ENCODE results near the gene CRY2.
"Not testable (repeated sequence)": the region's sequence is repeated elsewhere in the genome, so short reads cannot be mapped to it uniquely, and the experiment has no call there.

The CRY2 gene

DNA sequence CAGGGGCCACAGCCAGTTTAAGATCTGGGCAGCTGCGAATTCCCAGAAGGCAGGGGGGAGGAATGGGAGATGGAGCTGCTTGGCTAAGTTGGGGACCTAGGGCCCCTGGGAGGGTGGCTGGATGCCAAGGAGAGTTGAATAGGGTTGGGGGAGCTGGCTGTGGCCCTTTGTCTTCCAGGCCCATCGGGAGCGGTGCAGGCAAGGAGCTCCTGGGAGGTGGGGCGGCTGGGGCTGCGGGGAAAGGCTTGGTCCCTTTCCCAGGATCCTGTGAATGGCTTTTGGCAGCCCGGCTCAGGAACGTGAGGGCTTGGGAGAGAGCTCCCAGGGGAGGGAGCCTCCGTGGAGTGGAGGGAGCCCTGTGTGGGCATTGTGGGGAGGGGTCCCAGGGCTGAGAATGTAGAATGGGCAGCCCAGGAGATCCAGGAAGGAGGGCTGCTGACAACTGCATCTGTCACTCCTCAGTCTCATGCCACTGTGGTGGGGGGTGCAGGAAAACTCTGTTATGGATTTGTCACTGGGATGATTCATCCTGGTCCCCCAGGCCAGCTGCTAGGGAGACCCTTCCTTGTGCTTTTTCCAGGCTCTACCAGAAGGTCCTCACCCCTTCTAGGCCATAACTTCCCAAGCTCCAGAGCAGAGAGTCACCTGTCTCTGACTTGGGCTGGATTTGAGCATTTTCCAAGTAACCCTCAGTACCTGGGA is 53.8 kb downstream of the CRY2 start:
- DNase-seq: no peak

DNA sequence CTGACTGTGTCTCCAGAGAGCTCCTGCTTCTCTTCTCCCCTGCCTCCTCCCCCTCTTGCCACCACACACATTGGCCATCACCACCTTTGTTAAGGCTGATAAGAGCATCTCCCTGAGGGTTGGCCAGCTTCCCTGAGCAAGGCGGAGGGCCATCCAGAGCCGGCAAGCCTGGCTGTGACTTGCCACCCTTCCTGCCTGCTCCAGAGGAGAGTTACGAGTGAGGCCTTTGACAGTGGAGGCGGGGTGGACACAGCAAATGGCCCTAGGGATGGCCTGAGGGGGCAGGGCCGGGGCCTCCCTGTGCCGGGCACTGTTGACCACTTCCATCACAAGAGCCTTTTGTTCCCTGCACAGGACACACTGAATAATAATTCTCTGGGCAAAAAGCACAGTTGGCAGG is 54.4 kb downstream of the CRY2 start:
- DNase-seq: no peak

DNA sequence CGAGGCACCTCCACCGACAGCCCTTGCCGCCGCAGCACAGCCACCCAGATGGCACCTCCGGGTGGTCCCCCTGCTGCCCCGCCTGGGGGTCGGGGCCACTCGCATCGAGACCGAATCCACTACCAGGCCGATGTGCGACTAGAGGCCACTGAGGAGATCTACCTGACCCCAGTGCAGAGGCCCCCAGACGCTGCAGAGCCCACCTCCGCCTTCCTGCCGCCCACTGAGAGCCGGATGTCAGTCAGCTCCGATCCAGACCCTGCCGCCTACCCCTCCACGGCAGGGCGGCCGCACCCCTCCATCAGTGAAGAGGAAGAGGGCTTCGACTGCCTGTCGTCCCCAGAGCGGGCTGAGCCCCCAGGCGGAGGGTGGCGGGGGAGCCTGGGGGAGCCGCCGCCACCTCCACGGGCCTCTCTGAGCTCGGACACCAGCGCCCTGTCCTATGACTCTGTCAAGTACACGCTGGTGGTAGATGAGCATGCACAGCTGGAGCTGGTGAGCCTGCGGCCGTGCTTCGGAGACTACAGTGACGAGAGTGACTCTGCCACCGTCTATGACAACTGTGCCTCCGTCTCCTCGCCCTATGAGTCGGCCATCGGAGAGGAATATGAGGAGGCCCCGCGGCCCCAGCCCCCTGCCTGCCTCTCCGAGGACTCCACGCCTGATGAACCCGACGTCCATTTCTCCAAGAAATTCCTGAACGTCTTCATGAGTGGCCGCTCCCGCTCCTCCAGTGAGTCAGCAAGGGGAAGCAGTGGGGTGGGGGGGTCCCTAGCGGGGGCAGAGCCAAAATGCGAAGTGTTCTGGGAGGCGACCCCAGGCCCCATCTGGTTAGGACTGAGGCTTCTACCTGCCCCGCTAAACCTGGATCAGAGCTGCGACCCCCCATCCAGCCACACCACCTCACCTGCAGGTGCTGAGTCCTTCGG is 55.4 kb downstream of the CRY2 start:
- no peak for DNase-seq

DNA sequence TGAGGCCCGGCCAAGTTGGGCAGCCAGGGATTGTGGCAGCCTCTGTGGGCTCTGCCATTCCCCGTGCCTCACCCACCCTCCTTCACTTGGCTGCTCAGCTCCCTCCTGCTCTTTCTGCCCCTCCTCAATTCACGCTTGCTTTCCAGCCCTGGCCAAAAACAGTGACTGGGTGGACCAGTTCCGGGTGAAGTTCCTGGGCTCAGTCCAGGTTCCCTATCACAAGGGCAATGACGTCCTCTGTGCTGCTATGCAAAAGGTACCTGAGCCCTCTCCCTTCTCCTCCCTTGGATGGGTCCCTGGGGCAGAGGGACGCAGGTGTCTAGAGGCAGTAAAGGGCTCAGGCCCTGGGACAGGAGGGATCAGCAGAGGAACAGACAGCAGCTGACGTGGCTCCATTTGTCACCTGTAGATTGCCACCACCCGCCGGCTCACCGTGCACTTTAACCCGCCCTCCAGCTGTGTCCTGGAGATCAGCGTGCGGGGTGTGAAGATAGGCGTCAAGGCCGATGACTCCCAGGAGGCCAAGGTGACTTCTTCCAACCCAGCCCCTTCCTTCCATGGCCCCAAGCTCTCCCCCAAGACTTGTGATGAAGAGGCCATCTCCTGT is 57.1 kb downstream of the CRY2 start:
- DNase-seq: no peak

DNA sequence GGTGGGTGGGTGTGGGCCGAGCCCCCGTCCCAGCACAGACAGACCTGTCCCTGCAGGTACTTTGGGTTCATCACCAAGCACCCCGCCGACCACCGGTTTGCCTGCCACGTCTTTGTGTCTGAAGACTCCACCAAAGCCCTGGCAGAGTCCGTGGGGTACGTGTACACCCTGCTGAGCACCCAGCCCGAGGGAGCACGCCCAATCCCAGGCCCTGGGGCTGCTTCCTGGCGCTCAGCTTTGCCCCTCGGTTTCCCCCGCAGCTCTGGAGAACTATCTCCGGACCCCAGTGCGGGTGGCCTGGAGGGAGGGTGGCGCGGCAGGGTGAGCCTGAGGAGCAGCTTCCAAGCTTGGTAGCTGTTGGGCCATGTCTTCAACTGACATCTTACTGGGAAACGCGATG is 57.8 kb downstream of the CRY2 start:
- DNase-seq: no peak

DNA sequence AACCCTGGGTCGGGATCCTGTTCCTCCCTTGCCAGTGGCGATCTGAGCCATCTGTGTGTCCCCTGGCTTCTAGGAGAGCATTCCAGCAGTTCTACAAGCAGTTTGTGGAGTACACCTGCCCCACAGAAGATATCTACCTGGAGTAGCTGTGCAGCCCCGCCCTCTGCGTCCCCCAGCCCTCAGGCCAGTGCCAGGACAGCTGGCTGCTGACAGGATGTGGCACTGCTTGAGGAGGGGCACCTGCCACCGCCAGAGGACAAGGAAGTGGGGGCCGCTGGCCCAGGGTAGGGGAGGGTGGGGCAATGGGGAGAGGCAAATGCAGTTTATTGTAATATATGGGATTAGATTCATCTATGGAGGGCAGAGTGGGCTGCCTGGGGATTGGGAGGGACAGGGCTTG is 58.3 kb downstream of the CRY2 start:
- DNase-seq: not testable (repeated sequence)

DNA sequence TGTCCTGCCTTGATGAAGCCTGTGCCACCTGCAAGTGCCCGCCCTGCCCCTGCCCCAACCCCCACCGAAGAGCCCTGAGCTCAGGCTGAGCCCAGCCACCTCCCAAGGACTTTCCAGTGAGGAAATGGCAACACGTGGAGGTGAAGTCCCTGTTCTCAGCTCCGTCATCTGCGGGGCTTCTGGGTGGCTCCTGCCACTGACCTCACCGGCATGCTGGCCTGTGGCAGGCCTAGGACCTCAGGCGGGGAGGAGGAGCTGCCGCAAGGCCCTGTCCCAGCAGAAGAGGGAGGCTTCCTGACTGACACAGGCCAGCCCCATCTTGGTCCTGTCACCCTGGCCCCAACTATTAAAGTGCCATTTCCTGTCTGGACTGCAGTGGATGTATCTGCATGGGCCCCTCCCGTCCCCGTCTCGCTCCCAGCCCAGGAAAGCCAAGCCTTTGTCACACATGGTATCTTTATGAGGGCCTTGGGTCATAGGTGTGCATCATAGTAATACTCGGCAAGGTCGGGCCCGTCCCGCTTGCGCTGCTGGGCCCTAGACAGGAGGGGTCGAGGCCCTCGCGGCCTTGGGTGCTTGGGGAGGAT is 58.9 kb downstream of the CRY2 start:
- DNase-seq: no peak

DNA sequence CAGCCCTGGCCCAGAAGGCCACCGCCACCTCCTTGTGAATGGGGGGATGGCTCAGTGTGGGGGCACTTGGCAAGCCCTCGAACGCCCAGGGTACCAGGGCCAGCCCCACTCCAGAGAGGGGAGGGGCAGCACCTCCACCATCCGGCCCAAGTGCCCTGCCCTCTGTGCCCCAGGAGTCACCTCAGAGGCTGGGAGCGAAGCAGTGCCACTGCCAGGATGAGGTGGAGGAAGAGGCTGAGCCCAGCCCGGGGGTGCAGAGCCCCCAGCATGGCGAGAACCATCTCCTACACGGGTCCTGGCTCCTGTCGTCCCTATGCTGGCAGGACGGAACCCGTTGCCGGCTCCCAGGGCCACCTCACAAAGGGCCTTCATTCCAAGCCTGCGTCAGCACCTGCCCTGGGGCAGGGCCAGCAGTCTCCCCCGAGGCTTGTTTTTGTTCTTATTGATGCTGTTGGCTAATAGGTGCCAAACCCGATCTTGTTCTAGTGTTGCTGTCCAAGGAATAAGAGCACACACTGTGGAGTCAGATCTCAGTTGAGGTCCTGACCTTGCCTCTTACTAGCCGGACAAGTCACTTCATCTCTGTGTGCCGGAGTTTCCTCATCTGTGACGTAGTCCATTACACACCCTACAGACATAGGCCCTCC is 59.8 kb downstream of the CRY2 start, which contains the start of gene FREY1:
FREY1 (minus strand) TSS at position 307 of the 647 bp plus-strand sequence; CDS start at position 281, 26 bp downstream.
- DNase-seq: no peak

DNA sequence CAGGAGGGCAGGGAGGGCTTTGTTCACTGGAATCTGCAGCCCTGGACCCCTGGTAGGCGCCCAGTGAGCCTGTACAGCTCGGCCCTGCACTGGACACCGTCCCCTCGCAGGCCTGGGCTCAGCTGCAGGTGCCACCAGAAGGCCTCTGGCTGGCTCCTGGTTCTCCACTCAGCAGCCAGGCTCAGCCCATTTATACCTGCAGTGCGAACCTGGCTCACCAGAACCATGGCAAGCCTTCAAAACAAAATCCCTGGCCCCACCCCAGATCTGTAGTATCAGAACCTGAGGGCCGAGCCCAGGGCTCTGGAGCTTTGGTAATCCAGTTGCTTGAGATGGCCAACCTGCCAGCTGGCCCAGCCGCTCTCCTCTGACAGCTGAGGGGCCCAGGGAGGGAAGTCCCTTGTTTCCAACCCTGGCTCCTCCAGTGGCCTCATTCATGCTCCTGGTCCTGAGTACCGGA is 60.7 kb downstream of the CRY2 start:
- no peak for DNase-seq

DNA sequence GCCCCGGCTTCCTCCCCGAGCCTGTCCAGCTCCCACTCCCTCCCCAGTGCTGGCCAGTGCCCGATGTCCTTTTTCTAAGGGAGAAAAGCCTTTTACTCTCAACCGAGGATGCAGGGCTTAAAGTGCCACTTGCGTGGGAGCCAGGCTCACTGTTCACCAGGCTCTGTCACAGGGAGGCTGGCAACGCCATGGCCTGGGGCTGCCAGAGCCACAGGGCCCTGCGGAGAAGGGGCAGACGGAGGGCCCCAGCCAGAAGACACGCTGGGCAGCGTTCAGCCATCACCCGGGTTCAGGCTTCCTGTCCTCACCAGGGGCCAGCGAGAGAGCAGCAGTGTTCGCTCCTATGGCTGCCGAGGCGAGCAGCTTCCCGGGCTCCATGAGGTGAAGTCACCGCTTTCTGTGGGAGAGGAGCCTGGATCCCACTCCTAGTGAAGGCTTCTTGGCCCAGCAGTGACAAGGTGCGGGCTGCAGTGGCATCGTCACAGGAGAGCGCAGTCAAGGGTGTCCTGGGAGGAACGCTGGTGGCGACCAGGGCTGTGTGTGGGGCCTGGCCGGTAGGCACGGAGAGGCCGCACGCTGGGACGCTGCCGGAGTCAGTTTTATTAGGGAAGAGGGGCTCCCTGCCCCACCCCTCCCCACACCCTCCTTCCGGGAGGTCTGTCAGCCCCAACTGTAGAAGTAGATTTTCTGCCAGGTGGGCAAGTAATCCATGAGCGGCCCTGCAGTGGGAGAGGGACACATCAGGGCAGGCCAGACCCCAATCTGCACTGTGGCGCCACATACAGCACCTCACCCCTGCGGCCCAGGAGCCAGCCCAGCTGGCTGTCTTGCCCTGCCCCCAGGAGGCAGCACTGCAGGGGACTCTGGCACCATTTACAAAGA is 62.6 kb downstream of the CRY2 start:
- no peak for DNase-seq

DNA sequence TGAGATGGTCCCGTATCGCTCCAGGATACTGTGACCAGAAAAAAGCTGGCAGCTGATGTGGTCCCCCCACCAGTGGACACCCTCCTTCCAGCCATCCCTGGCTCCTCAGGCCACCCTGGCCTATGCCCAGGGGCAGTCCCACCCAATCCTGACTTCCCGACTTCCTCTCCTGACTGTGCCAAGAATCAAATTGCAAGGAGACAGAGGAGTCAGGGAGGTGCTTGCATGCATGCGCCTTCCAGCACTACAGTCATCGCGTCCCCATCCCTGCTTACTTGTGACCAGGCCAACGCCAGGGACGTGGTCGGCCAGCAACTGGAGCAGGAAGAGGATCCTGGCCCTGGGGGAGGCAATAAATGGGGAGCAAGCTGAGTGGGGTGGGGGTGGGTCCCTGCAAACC is 63.3 kb downstream of the CRY2 start:
- no peak for DNase-seq

DNA sequence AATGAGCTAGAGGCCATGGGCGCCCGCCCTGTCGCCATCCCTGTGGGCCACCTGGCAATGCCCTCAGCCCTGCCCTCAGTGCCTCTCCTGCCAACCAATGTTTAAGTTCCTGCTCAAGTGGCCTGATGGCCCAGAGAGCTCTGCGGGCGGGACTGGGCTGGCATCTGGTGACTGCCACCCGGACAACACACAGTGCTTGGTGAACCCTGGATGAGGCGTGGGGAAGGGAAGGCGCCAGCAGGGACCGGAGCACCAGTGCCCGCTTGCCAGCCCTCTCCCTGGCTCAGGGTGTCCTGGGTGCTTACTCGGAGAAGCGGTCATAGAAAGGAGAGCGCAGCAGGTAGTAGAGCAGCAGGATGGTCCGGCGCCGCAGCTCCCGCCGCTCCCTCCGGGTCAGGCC is 66.2 kb downstream of the CRY2 start:
- no peak for DNase-seq

DNA sequence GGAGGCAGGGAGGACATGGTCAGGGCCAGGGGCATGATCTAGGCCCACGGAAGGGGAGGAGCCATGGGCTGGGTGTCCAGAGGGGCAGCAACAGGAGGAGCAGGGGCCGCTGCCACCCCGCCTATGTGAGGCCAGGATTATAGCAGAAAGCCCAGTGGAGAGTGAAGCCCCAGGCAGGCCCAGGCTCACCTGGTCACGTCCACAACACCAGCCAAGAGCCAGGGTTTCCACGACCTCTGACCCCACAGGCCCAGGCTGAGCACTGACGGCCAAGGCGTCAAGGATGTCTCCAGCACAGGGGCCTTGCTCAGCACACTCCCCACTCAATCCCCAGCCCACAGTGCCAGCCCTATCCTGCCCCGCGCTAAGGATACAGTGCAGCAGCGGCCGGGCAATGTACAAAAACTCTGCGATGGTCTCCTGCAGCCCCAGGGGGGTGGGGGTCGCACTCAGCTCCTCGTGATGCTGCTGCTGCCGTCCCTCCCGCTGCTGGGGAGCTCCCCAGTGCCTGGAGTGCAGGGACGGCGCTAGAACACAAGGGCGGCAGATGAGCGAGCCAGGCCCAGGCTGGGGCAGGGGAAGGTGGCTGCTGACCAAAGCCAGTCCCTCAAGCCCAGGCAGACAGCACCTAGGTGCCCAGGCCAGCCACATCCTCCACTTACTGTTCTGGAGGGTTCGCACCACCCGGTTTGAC is 66.8 kb downstream of the CRY2 start:
- no peak for DNase-seq

DNA sequence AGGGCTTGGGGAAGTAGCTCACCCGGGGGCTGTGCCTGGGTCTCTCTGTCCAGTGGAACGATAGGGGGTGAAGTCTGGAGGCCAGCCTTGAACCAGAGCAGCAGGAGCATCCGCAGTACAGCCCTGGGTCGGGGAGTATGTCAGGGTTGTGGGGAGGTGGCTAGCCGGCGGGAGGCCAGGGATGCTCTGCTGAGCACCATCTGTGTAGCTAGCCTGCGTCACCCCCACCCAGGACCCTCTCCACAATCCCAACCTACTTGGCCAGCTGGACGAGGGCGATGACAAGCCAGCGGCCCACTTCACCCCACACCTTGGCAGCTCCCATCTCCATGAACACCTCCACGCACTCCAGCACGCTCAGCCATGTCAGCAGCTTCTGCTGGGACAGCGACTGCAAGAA is 68.2 kb downstream of the CRY2 start:
- DNase-seq: no peak

DNA sequence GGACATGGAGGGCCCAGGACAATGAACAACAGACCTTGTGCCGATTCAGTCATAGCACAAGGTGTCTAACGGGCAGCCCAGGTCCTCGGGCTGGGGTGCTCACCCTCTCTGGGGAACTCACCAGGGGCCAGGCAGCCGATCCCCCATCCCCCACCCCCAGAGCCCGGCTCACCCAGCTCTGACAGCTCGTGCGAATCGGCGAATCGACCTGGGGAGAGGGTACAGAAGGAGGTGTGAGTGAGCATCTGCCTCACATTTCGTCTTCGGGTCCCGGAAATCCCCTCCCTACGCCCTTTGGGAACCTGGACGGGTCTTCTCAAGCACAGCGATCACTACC is 70.0 kb downstream of the CRY2 start:
- DNase-seq: no peak

DNA sequence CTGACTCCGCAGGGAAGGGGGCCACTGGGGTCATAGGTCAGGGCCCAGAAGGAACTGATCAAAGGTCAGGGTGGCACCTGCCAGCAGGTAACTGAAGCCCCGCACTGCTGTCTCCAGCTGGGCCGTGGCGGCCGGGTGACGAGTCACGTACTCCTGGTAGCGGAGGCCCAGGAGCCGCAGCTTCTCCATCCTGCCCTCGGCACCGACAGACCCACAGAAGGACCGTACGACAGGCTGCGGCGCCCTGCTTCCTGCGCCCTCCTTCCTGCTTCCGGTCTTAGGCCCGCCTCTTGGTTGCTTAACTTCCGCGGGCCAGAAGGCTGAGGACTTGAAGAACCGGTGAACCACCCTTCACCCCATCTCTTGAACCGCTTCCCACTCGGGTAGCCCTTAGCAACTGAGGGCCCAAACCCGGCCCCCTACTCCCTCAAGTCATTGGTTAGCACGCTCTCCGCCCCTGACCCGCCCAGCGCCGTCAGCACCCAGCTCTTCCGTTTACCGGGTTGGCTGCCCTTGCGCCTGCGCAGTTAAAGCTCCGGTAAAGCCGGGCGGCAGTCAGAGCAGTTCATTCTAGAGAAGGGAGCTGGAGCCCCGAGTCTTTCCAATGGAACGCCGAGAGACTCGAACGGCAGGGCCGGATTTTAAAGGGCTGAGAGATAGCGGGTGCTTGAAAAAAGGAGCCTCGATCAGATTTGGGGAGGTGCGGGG is 70.5 kb downstream of the CRY2 start, which contains the start of gene PEX16:
PEX16 (minus strand) TSS at position 255 of the 708 bp plus-strand sequence; CDS start at position 189, 66 bp downstream.
- peak; percentile 98 for DNase-seq

DNA sequence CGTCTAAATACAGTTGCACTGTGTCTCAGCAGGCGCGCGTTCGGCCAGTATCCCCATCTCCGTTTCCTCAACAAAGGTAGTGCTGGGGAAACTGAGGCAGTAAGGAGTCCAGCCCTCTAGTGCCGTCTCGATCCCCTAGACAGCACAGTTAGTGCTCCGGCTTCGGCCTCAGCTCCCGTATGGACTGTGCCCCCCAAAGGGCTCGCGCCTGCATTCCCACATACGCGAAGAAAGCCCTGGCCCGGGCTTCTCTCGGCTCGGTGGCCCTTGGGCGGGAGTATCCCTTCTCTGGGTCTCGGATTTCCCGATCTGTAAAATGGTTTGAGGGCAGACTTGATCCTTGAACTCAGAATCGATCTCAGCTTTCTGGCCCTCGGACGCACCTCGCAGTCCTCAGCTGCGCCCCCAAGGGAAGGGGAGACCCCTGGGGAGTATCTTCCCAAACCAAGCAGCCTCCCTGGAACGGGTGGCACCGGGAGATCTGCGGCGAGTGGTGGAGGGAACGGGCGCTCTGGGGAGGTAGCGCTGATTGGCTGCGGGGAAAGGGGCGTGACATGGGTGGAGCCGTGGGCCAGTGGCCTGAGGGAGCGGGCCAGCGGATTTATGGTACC is 71.2 kb downstream of the CRY2 start:
- peak; percentile 78 for DNase-seq

DNA sequence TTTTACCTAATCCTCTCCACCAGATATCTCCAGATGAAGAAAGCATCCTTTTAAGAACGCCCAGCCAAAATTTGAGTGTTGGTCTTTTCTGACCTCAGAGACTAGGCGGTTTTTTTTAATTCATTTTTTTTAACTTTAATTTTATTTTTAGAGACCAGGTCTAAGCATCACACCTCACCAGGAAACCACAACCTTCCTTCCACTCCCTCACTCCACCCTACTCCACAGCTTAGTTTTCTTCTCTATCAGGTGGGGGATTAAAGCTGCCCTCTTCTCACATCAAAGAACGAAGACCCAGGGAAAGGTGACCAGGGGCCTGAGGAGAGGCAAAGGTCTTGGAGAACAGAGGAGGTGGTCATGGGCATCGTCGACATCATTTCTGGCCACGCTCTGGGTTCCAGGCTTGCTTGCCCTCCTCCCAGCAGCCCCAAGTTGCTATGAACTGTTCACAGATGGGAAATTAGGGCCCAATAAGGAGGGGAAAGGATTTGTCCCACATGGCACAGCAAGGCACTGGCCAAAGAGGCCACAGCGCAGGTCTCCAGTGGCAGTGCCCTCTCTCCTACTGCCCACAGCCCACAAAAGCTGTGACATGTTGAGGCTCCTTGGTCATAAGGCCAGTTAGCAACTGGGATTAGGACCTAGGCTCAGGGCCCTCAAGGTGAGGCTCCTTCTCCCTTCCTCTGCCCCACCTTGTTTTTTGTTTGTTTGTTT is 71.8 kb downstream of the CRY2 start:
- no peak for DNase-seq
